GM18498 (cell line): ENCODE data around the gene KRTAP4-7.
"Not testable (repeated sequence)": the region's sequence is repeated elsewhere in the genome, so short reads cannot be mapped to it uniquely, and the experiment has no call there.

Source experiments
- ATAC-seq: cut with Tn5 transposase; IDR thresholded peaks from one replicate; pipeline ENCODE4 v1.9.1; 2021; ENCODE audit warnings: mild to moderate bottlenecking, moderate library complexity; ENCODE audit not compliant: unreplicated experiment

The KRTAP4-7 gene

GRCh38 chr17:41107941-41108450, 24.0 kb downstream of the KRTAP4-7 start:
- no peak for ATAC-seq

- ATAC-seq: not testable (repeated sequence)
These were observed 24.9 kb downstream of the KRTAP4-7 start for GRCh38 chr17:41108728-41109386.

DNA sequence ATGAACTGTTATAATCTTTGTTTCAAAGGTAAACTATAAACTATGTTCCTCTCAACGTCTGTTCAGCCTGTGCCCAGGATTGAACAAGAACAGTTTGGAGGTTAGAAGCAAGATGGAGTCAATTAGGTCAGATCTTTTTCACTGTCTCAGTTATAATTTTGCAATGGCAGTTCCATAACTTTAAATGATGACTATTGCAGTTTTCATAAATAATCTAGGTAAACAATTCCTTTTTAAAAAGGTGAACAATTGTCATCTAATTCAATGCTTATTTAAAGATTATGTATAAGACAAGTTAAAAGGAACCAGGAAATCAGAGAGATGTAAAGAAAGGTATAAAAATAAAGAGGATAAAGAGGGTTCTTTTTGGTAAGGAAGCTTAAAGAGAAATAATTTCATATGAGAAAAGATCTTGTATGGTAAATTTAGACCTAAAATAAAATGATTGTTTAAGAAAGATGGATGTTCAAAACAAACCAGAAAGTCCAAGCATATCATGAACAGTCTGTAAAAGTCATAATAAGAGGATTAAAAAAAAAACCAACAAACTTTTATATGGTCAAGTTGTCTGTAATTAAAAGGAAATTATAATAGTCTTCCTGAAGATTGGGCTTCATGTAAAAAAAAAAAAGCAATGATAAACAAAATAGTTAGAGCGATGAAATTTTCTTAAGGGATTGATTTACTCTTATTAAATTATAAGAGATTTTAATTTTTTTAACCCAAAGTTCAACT, 27.4 kb downstream of the KRTAP4-7 start:
- no peak for ATAC-seq

DNA sequence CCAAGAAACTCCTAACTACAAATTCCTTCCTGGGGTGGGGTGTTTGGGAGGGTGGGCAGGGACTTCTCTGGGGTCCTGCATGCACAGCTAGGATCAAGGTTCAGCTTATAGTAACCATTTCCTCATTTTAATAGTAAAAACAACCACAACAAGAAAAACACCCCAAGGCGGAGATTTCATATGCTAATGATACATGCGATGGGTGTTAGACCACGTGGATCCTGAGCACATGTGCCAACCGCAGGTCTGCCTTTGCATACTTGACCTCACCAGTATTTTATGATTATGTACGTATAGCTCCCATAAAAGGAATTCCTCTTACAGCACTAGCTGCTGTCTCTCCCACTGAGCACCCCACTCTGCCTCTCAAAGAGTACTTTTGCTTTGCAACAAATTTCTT, 32.3 kb downstream of the KRTAP4-7 start:
- no peak for ATAC-seq

GRCh38 chr17:41117846-41118386, 34.0 kb downstream of the KRTAP4-7 start, which contains the start of gene KRTAP4-11:
Gene KRTAP4-11, minus strand, starts transcription at chr17:41118373. Its CDS starts 58 bp downstream, at chr17:41118315.
- ATAC-seq: not testable (repeated sequence)

GRCh38 chr17:41118721-41119120, 34.8 kb downstream of the KRTAP4-7 start:
- no peak for ATAC-seq

GRCh38 chr17:41119696-41120690, 36.0 kb downstream of the KRTAP4-7 start:
- not testable (repeated sequence) for ATAC-seq

GRCh38 chr17:41121742-41122141, 37.8 kb downstream of the KRTAP4-7 start:
- ATAC-seq: no peak

DNA sequence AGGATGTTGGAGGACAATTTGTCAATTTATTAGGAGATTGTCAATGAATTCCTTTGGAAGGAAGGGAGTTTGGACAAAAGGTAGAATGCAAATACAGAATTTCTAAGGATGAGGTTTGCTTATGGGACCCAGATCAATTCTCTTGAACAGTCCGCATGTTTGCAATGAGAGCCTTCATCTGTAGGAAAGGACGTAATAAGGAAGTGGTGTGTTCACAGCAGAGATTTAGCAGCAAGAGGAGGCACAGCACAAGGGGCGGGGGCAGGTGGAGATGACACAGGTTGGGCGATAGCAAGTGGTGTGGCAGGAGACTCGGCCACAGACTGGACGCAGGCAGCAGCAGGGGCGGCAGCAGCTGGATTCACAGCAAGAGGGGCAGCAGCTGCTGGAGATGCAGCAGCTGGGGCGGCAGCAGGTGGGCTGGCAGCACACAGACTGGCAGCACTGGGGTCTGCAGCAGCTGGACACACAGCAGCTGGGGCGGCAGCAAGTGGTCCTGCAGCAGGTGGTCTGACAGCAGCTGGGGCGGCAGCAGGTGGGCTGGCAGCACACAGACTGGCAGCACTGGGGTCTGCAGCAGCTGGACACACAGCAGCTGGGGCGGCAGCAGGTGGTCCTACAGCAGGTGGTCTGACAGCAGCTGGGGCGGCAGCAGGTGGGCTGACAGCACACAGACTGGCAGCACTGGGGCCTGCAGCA, 39.5 kb downstream of the KRTAP4-7 start:
- not testable (repeated sequence) for ATAC-seq

DNA sequence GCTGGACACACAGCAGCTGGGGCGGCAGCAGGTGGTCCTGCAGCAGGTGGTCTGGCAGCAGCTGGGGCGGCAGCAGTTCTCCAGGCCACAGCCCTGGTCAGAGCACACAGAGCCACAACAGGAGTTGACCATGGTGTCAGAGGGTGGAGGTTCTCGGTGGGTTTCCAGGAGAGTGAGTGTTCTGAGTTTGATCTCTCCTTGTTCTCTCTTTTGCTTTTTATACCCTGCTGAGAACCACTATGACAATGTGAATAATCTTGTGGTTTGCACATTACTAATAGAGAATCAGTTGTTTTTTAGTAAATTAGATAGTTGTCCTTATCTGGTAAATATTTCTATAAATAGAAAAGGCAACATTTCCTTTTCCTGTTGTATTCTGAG, 40.0 kb downstream of the KRTAP4-7 start, which contains the start of gene KRTAP4-12:
Gene KRTAP4-12 (minus strand): TSS at position 192 of the 381 bp plus-strand sequence. CDS start 60 bp downstream, at position 132.
- ATAC-seq: not testable (repeated sequence)

GRCh38 chr17:41125064-41125463, 41.1 kb downstream of the KRTAP4-7 start:
- no peak for ATAC-seq

DNA sequence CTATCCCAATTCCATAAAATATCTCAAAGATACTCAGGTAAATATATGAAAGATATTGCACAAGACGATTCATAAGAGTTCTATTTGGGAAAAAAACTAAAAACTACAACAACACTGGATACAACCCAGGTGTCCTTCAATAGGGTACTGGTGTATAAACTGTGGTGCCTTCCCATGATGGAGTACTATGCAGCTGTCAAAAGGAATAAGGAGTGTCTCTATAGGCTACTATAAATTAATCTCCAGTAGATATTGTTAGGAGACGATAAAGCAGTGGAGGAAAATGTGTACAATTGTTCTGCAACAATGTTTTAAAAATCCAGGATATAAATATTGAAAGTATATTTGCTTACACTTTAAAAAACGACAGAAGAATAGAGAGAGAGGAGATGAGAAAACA, 42.5 kb downstream of the KRTAP4-7 start:
- no peak for ATAC-seq

GRCh38 chr17:41127371-41127770, 43.4 kb downstream of the KRTAP4-7 start:
- no peak for ATAC-seq

GRCh38 chr17:41131979-41132378, 48.0 kb downstream of the KRTAP4-7 start:
- no peak for ATAC-seq

DNA sequence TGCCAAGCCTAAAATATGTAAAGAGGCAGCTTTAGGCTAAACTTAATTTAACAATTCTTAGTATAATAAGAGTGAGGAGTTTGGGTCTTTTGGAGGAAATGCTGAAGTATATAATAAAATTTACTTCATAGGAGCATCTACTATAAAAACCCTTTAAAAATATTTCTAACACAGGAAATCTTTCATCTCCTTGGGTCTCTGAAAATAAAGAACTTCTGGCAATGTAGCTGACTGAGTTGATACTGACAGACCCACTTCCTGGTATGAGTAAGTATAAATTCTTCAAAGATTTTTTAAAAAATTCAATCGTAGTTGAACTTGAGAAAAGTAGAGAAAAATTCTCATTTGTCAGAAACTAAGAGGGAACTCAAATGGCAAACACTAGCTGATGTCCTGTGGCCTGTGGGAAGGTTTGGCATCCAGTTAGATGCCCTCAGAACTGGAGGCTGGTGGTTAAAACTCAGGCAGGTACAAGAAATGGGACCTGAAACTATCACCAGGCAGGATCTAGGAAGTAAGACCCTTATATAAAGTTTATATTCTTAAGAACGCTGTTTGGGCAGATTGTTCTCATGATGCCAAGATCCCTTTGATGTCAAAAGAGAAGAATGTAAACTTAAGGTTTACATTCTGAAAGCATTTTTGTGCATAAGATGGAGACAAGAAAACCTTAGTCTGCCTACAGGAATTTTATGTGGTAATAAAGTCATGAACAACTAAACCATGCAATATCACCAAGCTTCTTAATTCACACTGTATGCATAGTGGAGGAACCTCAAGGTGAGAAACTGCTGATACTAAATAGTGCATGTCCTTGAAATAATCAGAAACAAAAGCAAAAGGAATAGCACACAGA, 50.2 kb downstream of the KRTAP4-7 start:
- no peak for ATAC-seq
